Measurements from ENCODE around the gene GNG2.
A peak's percentile ranks its signal among the peaks of the same experiment; 100 is the strongest.

GNG2 gene

DNA sequence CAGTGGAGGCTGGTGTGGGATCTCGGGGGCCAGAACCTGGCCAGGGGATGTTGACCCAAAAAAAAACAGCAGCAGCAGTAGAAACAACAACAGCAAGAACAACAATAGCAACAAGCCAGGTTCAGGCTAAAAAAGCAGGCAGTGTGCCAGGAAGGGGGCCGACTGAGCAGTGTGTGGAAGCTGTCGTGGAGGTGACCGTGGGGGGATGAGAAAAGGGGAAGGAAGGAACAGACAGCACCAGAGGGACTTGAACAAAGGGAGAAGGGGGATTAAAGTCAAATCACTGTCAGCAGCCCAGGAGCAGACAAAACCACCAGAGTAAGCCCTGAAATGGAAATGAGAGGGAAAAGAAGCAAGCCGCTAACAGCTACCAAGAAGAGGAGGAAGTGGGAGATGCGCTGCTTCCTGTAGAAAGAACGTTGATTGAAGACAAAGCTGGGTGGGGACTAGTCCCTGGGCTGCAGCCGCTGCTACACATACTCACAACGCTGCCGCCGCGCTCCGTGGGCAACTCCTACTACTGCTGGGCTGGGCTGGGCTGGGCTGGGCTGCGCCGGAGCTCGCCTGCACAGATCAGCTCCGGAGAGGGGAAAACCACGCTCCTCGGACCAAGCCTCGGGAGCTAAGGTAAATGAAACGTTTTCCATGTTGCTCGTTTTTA lies at the start of gene GNG2:
Gene GNG2, plus strand, starts transcription at position 449 of the 661 bp plus-strand sequence. CDS start 90,067 bp downstream, outside the sequence.
- peak; percentile 35 for DNase-seq (ENCODE audit: low spot score)

GRCh38 chr14:51811706-51812105 lies 48.7 kb upstream of the GNG2 start:
- DNase-seq (ENCODE audit: low spot score) = no peak

DNA sequence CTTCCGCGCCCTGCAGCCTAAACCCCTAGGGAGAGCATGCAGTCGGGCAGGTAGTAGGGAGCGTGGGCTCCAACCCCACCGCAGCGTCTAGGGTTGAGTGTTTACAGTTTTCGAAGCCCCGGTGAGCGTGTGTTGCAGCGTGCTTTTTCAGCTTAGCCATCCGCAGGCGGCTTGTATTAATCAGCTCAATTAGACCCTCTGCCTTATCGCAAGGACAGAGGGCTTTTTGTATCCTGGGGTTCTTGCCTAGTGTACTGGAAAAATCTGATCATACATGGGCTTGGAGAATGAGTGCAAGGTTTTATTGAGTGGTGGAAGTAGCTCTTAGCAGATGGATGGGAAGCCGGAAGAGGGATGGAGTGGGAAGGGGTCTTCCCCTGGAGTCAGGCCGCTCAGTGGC lies 44.4 kb upstream of the GNG2 start:
- no peak for DNase-seq (ENCODE audit: low spot score)

- no peak for DNase-seq (ENCODE audit: low spot score)
Measured at GRCh38 chr14:51817326-51817725, 43.1 kb upstream of the GNG2 start.

DNA sequence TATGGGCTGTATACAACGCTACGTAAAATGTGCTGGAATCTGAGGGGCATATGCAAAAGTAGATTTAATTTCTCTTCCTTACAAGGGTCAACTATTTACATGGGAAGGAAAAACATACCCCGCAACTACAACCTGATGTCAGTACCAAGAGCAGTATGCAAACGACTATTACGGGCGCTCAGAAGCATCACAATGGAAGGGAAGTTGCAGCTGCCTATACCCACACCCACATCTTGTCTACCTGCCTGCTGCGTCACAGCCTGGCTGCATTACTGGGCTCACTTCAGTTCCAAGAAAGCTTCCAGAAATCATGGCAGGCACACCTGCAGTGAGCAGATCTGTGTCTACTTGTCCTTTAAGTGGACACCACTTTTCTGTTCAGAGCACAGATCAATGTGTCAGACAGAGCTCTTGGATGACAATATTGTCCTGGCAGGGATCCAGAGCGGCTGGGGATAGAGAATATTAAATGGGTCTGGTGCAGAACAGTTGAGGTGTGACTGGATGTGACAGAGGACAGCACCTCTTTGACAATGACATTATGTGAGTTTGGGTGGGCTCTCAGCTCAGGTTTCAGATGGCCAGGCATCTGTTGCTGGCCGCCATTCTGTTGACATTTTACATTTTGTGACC lies 41.5 kb upstream of the GNG2 start:
- DNase-seq (ENCODE audit: low spot score) = no peak

GRCh38 chr14:51821822-51822221 lies 38.6 kb upstream of the GNG2 start:
- no peak for DNase-seq (ENCODE audit: low spot score)

- no peak for DNase-seq (ENCODE audit: low spot score)
Measured at GRCh38 chr14:51822499-51822898, 37.9 kb upstream of the GNG2 start.

GRCh38 chr14:51823706-51824105 lies 36.7 kb upstream of the GNG2 start:
- DNase-seq (ENCODE audit: low spot score) = no peak

- no peak for DNase-seq (ENCODE audit: low spot score)
Measured at GRCh38 chr14:51824191-51824590, 36.2 kb upstream of the GNG2 start.

GRCh38 chr14:51825926-51826325 lies 34.5 kb upstream of the GNG2 start:
- DNase-seq (ENCODE audit: low spot score) = no peak

- no peak for DNase-seq (ENCODE audit: low spot score)
Measured at GRCh38 chr14:51828017-51828797, 32.2 kb upstream of the GNG2 start.

GRCh38 chr14:51834240-51834639 lies 26.2 kb upstream of the GNG2 start:
- no peak for DNase-seq (ENCODE audit: low spot score)

DNA sequence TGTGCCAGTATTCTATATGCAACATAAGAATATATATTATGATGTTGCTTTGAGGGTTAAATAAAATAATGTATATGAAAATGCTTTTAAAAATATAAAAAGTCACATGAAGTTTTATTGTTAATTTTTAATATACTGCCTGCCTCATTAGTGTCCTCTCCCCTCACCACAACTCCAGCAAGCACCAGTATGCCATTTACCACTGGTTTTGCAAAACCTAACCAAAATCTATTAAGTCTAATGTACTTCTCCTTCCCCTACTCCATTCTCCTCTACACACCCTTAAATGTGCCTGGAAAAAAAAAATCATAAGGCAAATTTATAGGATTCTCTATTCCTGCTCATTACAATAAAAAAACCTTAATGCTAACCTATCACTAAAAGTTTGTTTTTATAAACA lies 24.0 kb upstream of the GNG2 start:
- DNase-seq (ENCODE audit: low spot score) = no peak

DNA sequence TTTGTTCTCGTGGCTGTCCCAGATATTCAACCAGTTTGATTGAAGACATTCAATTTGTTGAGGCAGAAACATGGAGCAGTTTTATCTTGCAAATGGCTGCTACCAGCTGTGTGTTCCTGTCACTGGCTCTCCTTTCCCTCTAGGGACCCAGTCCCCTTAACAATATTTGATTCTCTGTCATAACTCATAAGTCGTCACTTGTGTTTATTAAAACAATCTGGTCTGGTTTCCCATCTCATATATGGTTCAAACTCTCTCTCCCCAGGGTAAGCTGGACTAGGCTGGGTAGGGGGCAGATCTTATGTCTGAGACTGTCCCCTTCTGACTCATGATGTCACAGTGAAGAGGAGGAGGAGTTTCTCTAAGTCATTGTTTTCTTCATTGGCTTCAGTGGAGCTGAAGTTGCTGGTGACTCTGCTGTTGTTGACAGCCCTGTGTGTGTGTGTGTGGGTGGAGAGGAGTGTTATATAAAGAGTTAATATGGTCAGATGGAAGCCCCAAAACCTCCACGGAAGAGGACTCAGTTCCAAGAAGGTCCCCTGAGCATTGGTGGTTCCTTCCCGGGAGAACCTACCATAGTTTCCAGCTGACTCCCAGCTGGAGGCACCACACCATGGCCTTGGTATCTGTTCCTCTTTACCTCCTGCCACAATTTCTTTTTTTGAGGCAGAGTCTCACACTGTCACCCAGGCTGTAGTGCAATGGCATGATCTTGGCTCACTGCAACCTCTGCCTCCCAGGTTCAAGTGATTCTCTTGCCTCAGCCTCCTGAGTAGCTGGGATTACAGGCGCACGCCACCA lies 16.1 kb upstream of the GNG2 start:
- no peak for DNase-seq (ENCODE audit: low spot score)

GRCh38 chr14:51845811-51846210 lies 14.6 kb upstream of the GNG2 start:
- DNase-seq (ENCODE audit: low spot score) = no peak

GRCh38 chr14:51846631-51847488 lies 13.6 kb upstream of the GNG2 start:
- DNase-seq (ENCODE audit: low spot score) = no peak

DNA sequence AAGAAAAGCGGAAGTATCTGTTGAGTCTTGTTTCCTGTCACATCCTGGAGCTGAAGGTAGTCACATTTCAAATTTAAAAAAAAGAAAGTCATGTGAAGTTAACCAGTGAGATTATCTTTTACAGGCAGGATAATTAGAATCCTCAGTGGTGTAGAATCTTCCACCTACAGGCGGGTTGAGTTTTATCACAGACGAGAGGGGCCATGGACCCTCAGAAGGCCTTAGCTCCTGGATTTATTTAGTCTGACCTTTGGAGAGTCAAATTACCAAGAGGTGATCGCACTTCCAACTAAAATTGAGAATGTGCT lies 13.0 kb upstream of the GNG2 start:
- no peak for DNase-seq (ENCODE audit: low spot score)

- DNase-seq (ENCODE audit: low spot score) = no peak
Measured at GRCh38 chr14:51848120-51848519, 12.3 kb upstream of the GNG2 start.

DNA sequence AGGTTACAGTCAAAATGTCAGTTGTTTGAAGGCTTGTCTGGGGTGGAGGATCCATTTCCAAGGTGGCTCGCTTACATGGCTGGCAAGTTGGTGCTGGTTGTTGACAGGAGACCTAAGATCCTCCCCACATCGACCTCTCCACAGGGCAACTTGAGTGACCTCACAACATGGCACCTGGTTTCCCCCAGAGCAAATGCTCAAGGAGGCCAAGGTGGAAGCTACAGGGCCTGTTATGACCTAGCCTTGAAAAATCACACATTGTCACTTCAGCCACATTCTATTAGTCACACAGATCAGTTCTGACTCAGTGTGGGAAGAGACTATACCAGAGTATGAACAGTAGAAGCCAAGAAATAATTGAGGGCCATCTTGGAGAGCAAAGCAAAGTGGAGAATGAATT lies 11.3 kb upstream of the GNG2 start:
- no peak for DNase-seq (ENCODE audit: low spot score)

- DNase-seq (ENCODE audit: low spot score) = no peak
Measured at GRCh38 chr14:51850651-51851050, 9.8 kb upstream of the GNG2 start.

DNA sequence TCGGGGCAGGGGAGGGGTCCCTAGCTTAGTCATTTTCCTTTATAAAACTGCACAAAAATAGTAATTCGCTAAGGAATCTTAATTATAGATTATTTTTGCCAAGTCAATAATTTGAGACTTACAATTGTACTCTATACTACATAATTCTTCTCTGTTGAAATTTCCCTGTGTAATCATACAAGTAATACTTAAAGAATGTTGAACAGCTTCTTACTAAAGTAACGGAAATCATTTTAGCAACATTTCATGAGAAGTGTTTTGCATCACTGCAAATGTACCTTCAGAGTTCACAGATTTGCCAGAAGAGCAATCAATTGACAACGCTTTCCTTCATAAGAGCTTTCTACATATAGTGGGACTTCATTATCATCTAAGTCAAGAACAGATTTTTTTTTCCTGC lies 7.9 kb upstream of the GNG2 start:
- DNase-seq (ENCODE audit: low spot score) = no peak

GRCh38 chr14:51855234-51855633 lies 5.2 kb upstream of the GNG2 start:
- no peak for DNase-seq (ENCODE audit: low spot score)
